Esophagus squamous epithelium (tissue), 5 donors: ENCODE measurements around the gene MED15. TPM values are rescaled to one million over a fixed set of nuclear protein-coding genes. Genes with fewer than 3 reads are reported as not detected.

ENCODE experiments used
- DNase-seq: peaks from one replicate; lab custom pipeline; 2025; lab: John Stamatoyannopoulos, UW
- H3K27ac ChIP-seq, 4 donors: fragments of 200-600 bp; sonication (generic); one replicate each; pipeline ENCODE4 v1.5.1; 2016 to 2019; ENCODE audit warnings: mild to moderate bottlenecking in 1 of 4
- H3K27me3 ChIP-seq, 4 donors: fragments of 200-600 bp; sonication (generic); 1 replicate in 3 of 4; 2 replicates in 1 of 4; pipeline versions ENCODE4 v1.5.1 to v1.6.0; 2017 to 2021; ENCODE audit warnings: antibody characterized with exemption in 1 of 4
- H3K36me3 ChIP-seq, 3 donors: fragments of 200-600 bp; sonication (generic); one replicate each; pipeline ENCODE4 v1.5.1; 2016 to 2019
- H3K4me1 ChIP-seq, 3 donors: fragments of 200-600 bp; sonication (generic); one replicate each; pipeline ENCODE4 v1.5.1; 2017 to 2019
- H3K4me3 ChIP-seq, 4 donors: fragments of 200-600 bp; sonication (generic); 1 replicate in 3 of 4; 2 replicates in 1 of 4; pipeline ENCODE4 v1.5.1; 2016 to 2019; ENCODE audit warnings: mild to moderate bottlenecking in 2 of 4, moderate library complexity in 1 of 4
- H3K9me3 ChIP-seq, 3 donors: fragments of 200-600 bp; sonication (generic); one replicate each; pipeline ENCODE4 v1.5.1; 2016 to 2019
- POLR2A ChIP-seq, 4 donors: fragments of 450-650 bp; IDR thresholded peaks; one replicate each; pipeline ENCODE4 v1.6.1; 2017; ENCODE audit warnings: antibody characterized with exemption in 4 of 4, mild to moderate bottlenecking in 4 of 4, moderate library complexity in 3 of 4
- WGBS, 2 donors: methylation state at CpG; one replicate each; pipeline ENCODE4 v1.1.5; 2018; 5-methylcytosine and 5-hydroxymethylcytosine counted together
- intact Hi-C: fragments of 100-400 bp; cut with DNase I; formaldehyde crosslinking; loops from one replicate; pipeline ENCODE4 v1.15.0; 2022
- total RNA-seq, 4 donors: library from RNA; depleted of rRNA; stranded (reverse); fragments of >200 nt; gene quantifications; one replicate each; pipeline ENCODE4 v1.1.0, GENCODE V29; 2016
- TF ChIP-seq, protein P1 (sequence below), 6 experiments: fragments of 450-650 bp in 4 of 6; fragments of 200-600 bp in 2 of 6; sonication (generic) in 2 of 6; IDR thresholded peaks; one replicate each; pipeline ENCODE4 v1.5.1; 2016 to 2019; ENCODE audit warnings: antibody characterized with exemption in 6 of 6, mild to moderate bottlenecking in 4 of 6, moderate library complexity in 4 of 6
- donor health status: DM: yes; HTN: yes; CAD: no.

MED15 gene
- total RNA-seq, 4 donors from 2014 or later: 31.6 to 51.4 (median 46.1) TPM

- no peak for DNase-seq
- no peak overlapping the region for H3K4me3 ChIP-seq
- H3K9me3 ChIP-seq: no peaks in the 10 kb centered on the region
- peaks cover 0 to 26% (median 15%) of the 10 kb centered on the region in 3 donors for H3K4me1 ChIP-seq
- intact Hi-C loops: no loop called here
- no peaks in the 10 kb centered on the region for H3K27me3 ChIP-seq
- peaks cover 0 to 18% (median 0%) of the 10 kb centered on the region in 3 donors for H3K36me3 ChIP-seq
- TF ChIP-seq, protein P1, sequence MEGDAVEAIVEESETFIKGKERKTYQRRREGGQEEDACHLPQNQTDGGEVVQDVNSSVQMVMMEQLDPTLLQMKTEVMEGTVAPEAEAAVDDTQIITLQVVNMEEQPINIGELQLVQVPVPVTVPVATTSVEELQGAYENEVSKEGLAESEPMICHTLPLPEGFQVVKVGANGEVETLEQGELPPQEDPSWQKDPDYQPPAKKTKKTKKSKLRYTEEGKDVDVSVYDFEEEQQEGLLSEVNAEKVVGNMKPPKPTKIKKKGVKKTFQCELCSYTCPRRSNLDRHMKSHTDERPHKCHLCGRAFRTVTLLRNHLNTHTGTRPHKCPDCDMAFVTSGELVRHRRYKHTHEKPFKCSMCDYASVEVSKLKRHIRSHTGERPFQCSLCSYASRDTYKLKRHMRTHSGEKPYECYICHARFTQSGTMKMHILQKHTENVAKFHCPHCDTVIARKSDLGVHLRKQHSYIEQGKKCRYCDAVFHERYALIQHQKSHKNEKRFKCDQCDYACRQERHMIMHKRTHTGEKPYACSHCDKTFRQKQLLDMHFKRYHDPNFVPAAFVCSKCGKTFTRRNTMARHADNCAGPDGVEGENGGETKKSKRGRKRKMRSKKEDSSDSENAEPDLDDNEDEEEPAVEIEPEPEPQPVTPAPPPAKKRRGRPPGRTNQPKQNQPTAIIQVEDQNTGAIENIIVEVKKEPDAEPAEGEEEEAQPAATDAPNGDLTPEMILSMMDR (IDR thresholded peaks at IDR 0.05): no peak
- WGBS, 2 donors: 100% methylated on average over 1 of the region's 1 CpG
- no peak overlapping the region for H3K27ac ChIP-seq
Observed at GRCh38 chr22:20490941-20491307, 16.5 kb upstream of the MED15 start.

DNA sequence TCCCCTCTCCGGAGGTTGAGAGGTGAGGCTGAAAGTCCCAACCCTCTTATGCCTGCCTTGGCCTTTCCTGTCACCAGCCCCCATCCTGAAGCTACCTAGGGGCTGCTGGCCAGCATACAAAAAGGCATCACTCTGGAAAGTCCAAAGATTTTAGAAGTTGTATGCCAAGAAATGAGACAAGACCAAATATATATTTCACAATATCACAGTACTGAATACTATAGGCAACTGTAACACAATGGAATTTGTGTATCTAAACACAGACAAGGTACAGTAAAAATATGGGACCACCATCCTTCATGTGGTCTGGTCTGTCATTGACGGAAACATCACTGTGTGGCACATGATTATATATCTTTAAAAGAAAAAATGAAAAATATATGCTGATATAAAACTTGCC lies 16.1 kb upstream of the MED15 start:
- H3K4me1 ChIP-seq: peaks cover 0 to 30% (median 15%) of the 10 kb centered on the region in 3 donors
- no peak for TF ChIP-seq POLR2A (IDR thresholded peaks at IDR 0.05)
- TF ChIP-seq, protein P1 (IDR thresholded peaks at IDR 0.05): no peak
- intact Hi-C loops: no loop called here
- H3K27me3 ChIP-seq: no peaks in the 10 kb centered on the region
- 93 to 94% methylated on average over 1 to 2 of the region's 2 CpGs for WGBS, 2 donors
- H3K36me3 ChIP-seq: peaks cover 0 to 18% (median 0%) of the 10 kb centered on the region in 3 donors
- no peaks in the 10 kb centered on the region for H3K9me3 ChIP-seq
- no peak overlapping the region for H3K4me3 ChIP-seq
- DNase-seq: no peak
- H3K27ac ChIP-seq: no peak overlapping the region

- intact Hi-C loops: loop anchor here (5.0 kb wide), 1 partner anchor 78 kb away; no protein-coding TSS in a partner anchor
- TF ChIP-seq POLR2A (IDR thresholded peaks at IDR 0.05): no peak
- TF ChIP-seq, protein P1 (IDR thresholded peaks at IDR 0.05): no peak
- H3K4me3 ChIP-seq: peak within 1 kb of the TSS; percentile 57 to 95 (median 72)
- H3K9me3 ChIP-seq: no peaks in the 10 kb centered on the region
- WGBS, 2 donors: 0% methylated on average over 1 to 3 of the region's 108 CpGs
- no peak for DNase-seq
- no peaks in the 10 kb centered on the region for H3K27me3 ChIP-seq
- peak within 1 kb of the TSS; percentile 82 to 99 (median 93) for H3K27ac ChIP-seq
- peaks cover 6 to 43% (median 19%) of the 10 kb centered on the region in 3 donors for H3K4me1 ChIP-seq
- H3K36me3 ChIP-seq: peaks cover 0 to 10% (median 0%) of the 10 kb centered on the region in 3 donors
Observed at GRCh38 chr22:20494978-20495860, 12.2 kb upstream of the MED15 start, which contains the start of gene KLHL22. Gene KLHL22, minus strand, starts transcription at chr22:20495795. Its CDS starts 6,584 bp downstream, at chr22:20489211.

DNA sequence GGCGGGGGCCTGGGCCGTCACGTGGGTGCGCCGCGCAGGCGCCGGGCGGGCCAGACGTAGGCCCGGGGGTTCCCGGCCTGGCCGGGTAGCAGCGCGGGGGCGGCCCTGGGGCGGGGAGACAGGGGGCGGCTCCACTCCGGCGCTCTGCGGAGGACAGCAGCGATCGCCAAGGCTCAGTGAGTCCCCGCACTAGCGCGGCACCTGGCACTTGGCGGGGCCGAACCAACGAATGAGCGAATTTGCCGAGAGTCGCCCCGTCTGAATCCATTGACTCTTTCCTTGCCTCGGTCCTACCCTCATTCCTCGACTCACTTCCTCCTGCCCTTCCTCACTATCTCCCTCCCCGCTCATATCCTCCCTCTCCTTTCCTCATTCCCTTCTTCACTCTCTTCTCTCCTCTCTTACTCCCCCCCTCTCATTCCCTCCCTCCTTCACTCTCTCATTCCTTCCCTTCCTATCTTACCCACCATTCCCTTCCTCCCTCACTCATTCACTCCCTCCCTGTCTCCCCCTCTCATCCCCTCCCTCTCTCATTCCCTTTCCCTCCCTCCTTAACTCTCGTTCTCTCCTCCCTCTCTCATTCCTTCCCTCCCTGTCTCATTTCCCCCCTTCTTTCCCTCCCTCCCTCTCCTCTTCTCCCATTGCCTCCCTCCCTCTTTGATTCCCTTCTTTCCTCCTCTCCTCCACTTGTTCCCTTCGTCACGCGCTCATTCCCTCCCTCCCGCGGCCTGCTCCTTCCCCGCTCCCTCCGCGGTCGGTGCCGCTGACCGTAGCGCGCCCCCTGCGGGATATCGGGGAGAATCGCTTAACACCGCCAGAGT lies 11.3 kb upstream of the MED15 start:
- Histone ChIP-seq H3K27me3 (no peaks in the 10 kb centered on the region), H3K27ac (peak overlapping the region; percentile 82 to 99 (median 93)), H3K9me3 (no peaks in the 10 kb centered on the region), H3K4me3 (peak overlapping the region; percentile 57 to 95 (median 72)), H3K36me3 (peaks cover 0 to 19% (median 0%) of the 10 kb centered on the region in 3 donors), H3K4me1 (peaks cover 6 to 43% (median 19%) of the 10 kb centered on the region in 3 donors)
- 0 to 1% methylated on average over 33 to 40 of the region's 54 CpGs for WGBS, 2 donors
- DNase-seq: peak; percentile 18
- intact Hi-C loops: loop anchor here (5.0 kb wide), 1 partner anchor 79 kb away; no protein-coding TSS in a partner anchor
- TF ChIP-seq, protein P1 (IDR thresholded peaks at IDR 0.05): peak; percentile 80 to 89 (median 86)
- TF ChIP-seq POLR2A (IDR thresholded peaks at IDR 0.05): peak in 2 of 4 donors; percentile 51 to 75
